A673 (cell line): ENCODE data around the gene BCAS1.

Source experiments
- EZH2 ChIP-seq: fragments of 200-600 bp; sonication (generic); IDR thresholded peaks from 2 replicates; pipeline ENCODE4 v1.6.1; 2017; ENCODE audit warnings: borderline replicate concordance, low read depth, mild to moderate bottlenecking, mixed read lengths, antibody characterized with exemption, low read length; ENCODE audit not compliant: poor library complexity, severe bottlenecking
- TF ChIP-seq, protein P1 (sequence below): fragments of 300-800, 200-600 bp; sonication (generic); conservative IDR thresholded peaks from 2 replicates; pipeline ENCODE4 v1.5.1; 2017; ENCODE audit warnings: low read depth, mild to moderate bottlenecking, antibody characterized with exemption, low read length, moderate library complexity, mixed read lengths

GRCh38 chr20:54017846-54018245 is 52.5 kb downstream of the BCAS1 start:
- TF ChIP-seq, protein P1, sequence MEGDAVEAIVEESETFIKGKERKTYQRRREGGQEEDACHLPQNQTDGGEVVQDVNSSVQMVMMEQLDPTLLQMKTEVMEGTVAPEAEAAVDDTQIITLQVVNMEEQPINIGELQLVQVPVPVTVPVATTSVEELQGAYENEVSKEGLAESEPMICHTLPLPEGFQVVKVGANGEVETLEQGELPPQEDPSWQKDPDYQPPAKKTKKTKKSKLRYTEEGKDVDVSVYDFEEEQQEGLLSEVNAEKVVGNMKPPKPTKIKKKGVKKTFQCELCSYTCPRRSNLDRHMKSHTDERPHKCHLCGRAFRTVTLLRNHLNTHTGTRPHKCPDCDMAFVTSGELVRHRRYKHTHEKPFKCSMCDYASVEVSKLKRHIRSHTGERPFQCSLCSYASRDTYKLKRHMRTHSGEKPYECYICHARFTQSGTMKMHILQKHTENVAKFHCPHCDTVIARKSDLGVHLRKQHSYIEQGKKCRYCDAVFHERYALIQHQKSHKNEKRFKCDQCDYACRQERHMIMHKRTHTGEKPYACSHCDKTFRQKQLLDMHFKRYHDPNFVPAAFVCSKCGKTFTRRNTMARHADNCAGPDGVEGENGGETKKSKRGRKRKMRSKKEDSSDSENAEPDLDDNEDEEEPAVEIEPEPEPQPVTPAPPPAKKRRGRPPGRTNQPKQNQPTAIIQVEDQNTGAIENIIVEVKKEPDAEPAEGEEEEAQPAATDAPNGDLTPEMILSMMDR = no peak
- TF ChIP-seq EZH2 = no peak
